GM12878 (cell line): ENCODE data around the gene TIA1. TPM values are rescaled to one million over a fixed set of nuclear protein-coding genes. Genes with fewer than 3 reads are reported as not detected.
A peak's percentile ranks its signal among the peaks of the same experiment; 100 is the strongest.

ENCODE experiments used
- ATAC-seq: fragments of 200-7000 bp; cut with Tn5 transposase; 3 replicates; pipeline ENCODE4 v1.9.1; 2020; ENCODE audit warnings: mild to moderate bottlenecking, moderate library complexity
- BruUV-seq: library from RNA; stranded (reverse); fragments of 400-500 nt; replicated peaks from 2 replicates; lab custom pipeline; 2021; lab: Mats Ljungman, UMichigan
- CTCF ChIA-PET: fragments of 300-600 bp; sonication (Branson Sonifier 250); formaldehyde crosslinking; extraction: SDS; loops from one replicate; lab custom pipeline; 2021; ENCODE audit warnings: inconsistent platforms; lab: Yijun Ruan, JAX
- POLR2A ChIA-PET: fragments of 350-600 bp; formaldehyde crosslinking; extraction: SDS; loops from one replicate; lab custom pipeline; 2021; ENCODE audit warnings: inconsistent platforms; lab: Charles Lee
- RAD21 ChIA-PET: fragments of 300-600 bp; sonication (Branson Sonifier 250); formaldehyde crosslinking; loops from one replicate; lab custom pipeline; 2023; ENCODE audit warnings: antibody characterized with exemption; ENCODE audit not compliant: unreplicated experiment; lab: Charles Lee
- SMC1A ChIA-PET: fragments of 300-600 bp; sonication (Branson Sonifier 250); formaldehyde crosslinking; loops from one replicate; lab custom pipeline; 2023; ENCODE audit not compliant: unreplicated experiment, uncharacterized antibody; lab: Charles Lee
- DNase-seq: peaks from one replicate; pipeline ENCODE4 v3.0.0-alpha.2; 2011; ENCODE audit warnings: low read depth, low spot score
- FAIRE-seq: peaks from 3 replicates; lab custom pipeline; 2011; peaks lifted over from hg19 to GRCh38; lab: Jason Lieb, UNC
- H2AFZ ChIP-seq: 2 replicates; pipeline ENCODE4 v1.6.0; 2011; ENCODE audit warnings: low read depth, low read length, control low read depth; ENCODE audit not compliant: control insufficient read depth
- H3K27ac ChIP-seq: 2 replicates; pipeline ENCODE4 v1.5.1; 2011; ENCODE audit warnings: control low read depth; ENCODE audit not compliant: control insufficient read depth, insufficient read depth
- H3K27me3 ChIP-seq, 2 experiments: replicated peaks in 1 of 2; 2 replicates each; pipeline versions ENCODE4 v1.6.0 to v1.6.1; 2011; ENCODE audit warnings: low read length in 1 of 2; ENCODE audit not compliant: control insufficient read depth in 2 of 2, insufficient read depth in 2 of 2
- H3K36me3 ChIP-seq, 2 experiments: 2 replicates each; pipeline ENCODE4 v1.5.1; 2011; ENCODE audit warnings: low read length in 1 of 2; ENCODE audit not compliant: control insufficient read depth in 2 of 2, insufficient read depth in 2 of 2
- H3K4me1 ChIP-seq: 2 replicates; pipeline ENCODE4 v1.6.1; 2011; ENCODE audit warnings: mild to moderate bottlenecking, low read length, moderate library complexity, mixed read lengths; ENCODE audit not compliant: control insufficient read depth, insufficient read depth
- H3K4me2 ChIP-seq: 2 replicates; pipeline ENCODE4 v1.6.0; 2011; ENCODE audit warnings: control low read depth; ENCODE audit not compliant: control insufficient read depth, insufficient read depth
- H3K4me3 ChIP-seq: fragments of 200-600 bp; sonication (generic); 2 replicates; pipeline ENCODE4 v1.5.1; 2016
- H3K79me2 ChIP-seq: 2 replicates; pipeline ENCODE4 v1.6.0; 2011; ENCODE audit warnings: low read length; ENCODE audit not compliant: control insufficient read depth, insufficient read depth
- H3K9ac ChIP-seq: 2 replicates; pipeline ENCODE4 v1.8.0; 2011; ENCODE audit warnings: low read length, control low read depth, mixed read lengths; ENCODE audit not compliant: control insufficient read depth, insufficient read depth
- H3K9me3 ChIP-seq: replicated peaks from 3 replicates; pipeline ENCODE4 v1.5.1; 2011; ENCODE audit warnings: mild to moderate bottlenecking, low read length; ENCODE audit not compliant: control insufficient read depth, insufficient read depth
- H4K20me1 ChIP-seq: 2 replicates; pipeline ENCODE4 v1.6.0; 2011; ENCODE audit not compliant: control insufficient read depth, insufficient read depth
- CHD4 ChIP-seq: fragments of 200-600 bp; sonication (generic); IDR thresholded peaks from 2 replicates; pipeline ENCODE4 v1.6.1; 2016; ENCODE audit warnings: mild to moderate bottlenecking
- FOXK2 ChIP-seq: fragments of 450-650 bp; IDR thresholded peaks from 2 replicates; pipeline ENCODE4 v1.6.1; 2017; ENCODE audit warnings: mild to moderate bottlenecking, moderate library complexity
- JUND ChIP-seq: IDR thresholded peaks from 2 replicates; pipeline ENCODE4 v1.6.1; 2012; ENCODE audit warnings: low read depth, mild to moderate bottlenecking, low read length, improper control_type of control experiment, moderate library complexity
- MTA2 ChIP-seq: fragments of 450-650 bp; IDR thresholded peaks from 2 replicates; pipeline ENCODE4 v1.6.1; 2016; ENCODE audit warnings: low read depth, mild to moderate bottlenecking, moderate library complexity
- MXI1 ChIP-seq: fragments of 150-350 bp; IDR thresholded peaks from 2 replicates; pipeline ENCODE4 v1.6.1; 2011; ENCODE audit warnings: low read depth, mild to moderate bottlenecking, inconsistent platforms, low read length, improper control_type of control experiment
- POLR2A ChIP-seq: IDR thresholded peaks from 2 replicates; pipeline ENCODE4 v1.6.1; 2011; ENCODE audit warnings: low read depth, mild to moderate bottlenecking, low read length
- POU2F2 ChIP-seq: IDR thresholded peaks from 3 replicates; pipeline ENCODE4 v1.6.1; 2011; ENCODE audit warnings: low read depth, mild to moderate bottlenecking, low read length, borderline replicate concordance
- RAD51 ChIP-seq: fragments of 450-650 bp; IDR thresholded peaks from 2 replicates; pipeline ENCODE4 v1.6.1; 2016; ENCODE audit warnings: moderate library complexity, mild to moderate bottlenecking, inconsistent platforms
- TARDBP ChIP-seq: IDR thresholded peaks from 2 replicates; pipeline ENCODE4 v1.6.1; 2016; ENCODE audit warnings: borderline replicate concordance
- WGBS: methylation state at CpG from one replicate; pipeline ENCODE4 v1.1.6; 2016; ENCODE audit warnings: low lambda C conversion rate; ENCODE audit not compliant: insufficient replicate concordance, insufficient coverage; ENCODE audit errors: missing lambda C conversion rate; 5-methylcytosine and 5-hydroxymethylcytosine counted together
- in situ Hi-C: fragments of 300-500 bp; cut with MboI; formaldehyde crosslinking; loops from 9 replicates; pipeline ENCODE4 v1.14.3; 2018; ENCODE audit warnings: mixed read lengths
- intact Hi-C: fragments of 100-400 bp; cut with micrococcal nuclease; formaldehyde crosslinking; loops from one replicate; pipeline ENCODE4 v1.14.2; 2022; ENCODE audit not compliant: unreplicated experiment
- polyA plus RNA-seq, 11 experiments: library from polyadenylated mRNA; depleted of rRNA in 4 of 11; unstranded in 6 of 11; stranded (reverse) in 5 of 11; fragments of >200 nt; fragmentation: Nextera tagmentation in 4 of 11; fragmentation: Illumina TruSeq in 1 of 11; extraction: Ambion mirVana in 4 of 11; extraction: Trizol in 1 of 11; gene quantifications; 1 replicate in 1 of 11; 2 replicates in 10 of 11; pipeline versions ENCODE4 v1.2.1 to v1.2.3, GENCODE V29; 2011 to 2016; ENCODE audit warnings: inconsistent platforms in 2 of 11, missing spikeins in 2 of 11, low read depth in 1 of 11
- total RNA-seq, 4 experiments: library from RNA; depleted of rRNA in 3 of 4; stranded (reverse); fragments of >200 nt in 3 of 4; fragmentation: Illumina TruSeq in 1 of 4; extraction: Trizol in 1 of 4; gene quantifications; 2 replicates each; pipeline versions ENCODE4 v1.2.1 to v1.2.3, GENCODE V29; 2013 to 2021
- TF ChIP-seq, protein P1 (sequence below): fragments of 450-650 bp; IDR thresholded peaks from 2 replicates; pipeline ENCODE4 v1.6.1; 2017; ENCODE audit warnings: borderline replicate concordance
- TF ChIP-seq, protein P2 (sequence below): fragments of 450-650 bp; IDR thresholded peaks from 2 replicates; pipeline ENCODE4 v1.6.1; 2014; ENCODE audit warnings: mild to moderate bottlenecking
- TF ChIP-seq, protein P3 (sequence below): fragments of 450-650 bp; formaldehyde crosslinking; IDR thresholded peaks from 2 replicates; pipeline ENCODE4 v1.4.0; 2022; ENCODE audit warnings: mild to moderate bottlenecking, moderate library complexity
- TF ChIP-seq, protein P4 (sequence below): fragments of 450-650 bp; formaldehyde crosslinking; IDR thresholded peaks from 2 replicates; pipeline ENCODE4 v1.4.0; 2020; ENCODE audit warnings: mild to moderate bottlenecking, moderate library complexity

The TIA1 gene
- total and polyA plus RNA-seq, 10 of the 15 experiments (the other 5 are each of a cell fraction or from before 2014, with no cell fraction given), result 21.5 to 155 (median 67.0) TPM

DNA sequence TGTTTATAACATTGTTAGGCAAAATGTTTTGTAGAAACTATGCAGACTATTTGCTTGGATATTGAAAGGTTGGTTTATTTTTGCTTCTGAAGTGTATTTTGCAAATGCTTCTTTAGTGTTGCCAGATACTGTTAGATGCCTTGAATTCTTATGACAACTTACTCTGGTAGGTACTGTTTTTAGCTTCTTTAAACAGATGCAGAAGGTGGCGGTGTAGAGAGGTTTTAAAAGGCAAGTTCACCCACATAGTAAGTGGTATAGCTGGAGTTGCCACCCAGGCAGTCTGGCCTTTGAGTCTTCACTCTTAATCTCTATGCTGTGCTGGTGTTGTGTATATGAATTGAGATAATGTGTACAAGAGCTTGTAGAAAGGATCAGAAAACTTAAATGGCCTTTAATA is 13.1 kb upstream of the TIA1 start:
- ChIA-PET SMC1A (interaction anchor here (1.0 to 2.8 kb wide), 4 partner anchors 9 to 43 kb away, joined by 3 to 10 read pairs (median 4); partner anchors contain the start of gene SNRPG), CTCF (interaction anchor here (0.5 to 1.1 kb wide), 6 partner anchors 12 to 356 kb away, joined by 3 to 4 read pairs (median 3); partner anchors contain the start of gene FAM136A), RAD21 (no interaction called here), POLR2A (interaction anchor here (0.5 to 1.7 kb wide), 2 partner anchors 32 to 191 kb away, joined by 3 to 5 read pairs; partner anchors contain the start of gene SNRPG)
- FAIRE-seq (no peak), ATAC-seq (no peak), DNase-seq (no peak)
- no peak overlapping the region for H3K27ac ChIP-seq
- no peak overlapping the region for H3K9ac ChIP-seq
- WGBS, result 46% methylated on average over 1 of the region's 1 CpG
- intact Hi-C loops (no loop called here), in situ Hi-C loops (no loop called here)
- H4K20me1 ChIP-seq, result no peaks in the 10 kb centered on the region
- BruUV-seq, result TSS peak; percentile 37
- no peak overlapping the region for H3K4me3 ChIP-seq
- H2AFZ ChIP-seq, result no peak overlapping the region
- H3K4me1 ChIP-seq, result no peaks in the 10 kb centered on the region; the same call in 1 of the 2 replicates
- H3K9me3 ChIP-seq, result no peaks in the 10 kb centered on the region
- no peaks in the 10 kb centered on the region for H3K27me3 ChIP-seq
- no peaks in the 10 kb centered on the region for H3K79me2 ChIP-seq
- no peaks in the 10 kb centered on the region for H3K36me3 ChIP-seq
- H3K4me2 ChIP-seq, result no peak overlapping the region
- TF ChIP-seq MTA2 (no peak), FOXK2 (no peak), POLR2A (no peak), JUND (no peak), CHD4 (no peak), POU2F2 (no peak), RAD51 (no peak), TARDBP (no peak), MXI1 (no peak)
- TF ChIP-seq, protein P1, sequence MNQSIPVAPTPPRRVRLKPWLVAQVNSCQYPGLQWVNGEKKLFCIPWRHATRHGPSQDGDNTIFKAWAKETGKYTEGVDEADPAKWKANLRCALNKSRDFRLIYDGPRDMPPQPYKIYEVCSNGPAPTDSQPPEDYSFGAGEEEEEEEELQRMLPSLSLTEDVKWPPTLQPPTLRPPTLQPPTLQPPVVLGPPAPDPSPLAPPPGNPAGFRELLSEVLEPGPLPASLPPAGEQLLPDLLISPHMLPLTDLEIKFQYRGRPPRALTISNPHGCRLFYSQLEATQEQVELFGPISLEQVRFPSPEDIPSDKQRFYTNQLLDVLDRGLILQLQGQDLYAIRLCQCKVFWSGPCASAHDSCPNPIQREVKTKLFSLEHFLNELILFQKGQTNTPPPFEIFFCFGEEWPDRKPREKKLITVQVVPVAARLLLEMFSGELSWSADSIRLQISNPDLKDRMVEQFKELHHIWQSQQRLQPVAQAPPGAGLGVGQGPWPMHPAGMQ, result no peak
- TF ChIP-seq, protein P2, sequence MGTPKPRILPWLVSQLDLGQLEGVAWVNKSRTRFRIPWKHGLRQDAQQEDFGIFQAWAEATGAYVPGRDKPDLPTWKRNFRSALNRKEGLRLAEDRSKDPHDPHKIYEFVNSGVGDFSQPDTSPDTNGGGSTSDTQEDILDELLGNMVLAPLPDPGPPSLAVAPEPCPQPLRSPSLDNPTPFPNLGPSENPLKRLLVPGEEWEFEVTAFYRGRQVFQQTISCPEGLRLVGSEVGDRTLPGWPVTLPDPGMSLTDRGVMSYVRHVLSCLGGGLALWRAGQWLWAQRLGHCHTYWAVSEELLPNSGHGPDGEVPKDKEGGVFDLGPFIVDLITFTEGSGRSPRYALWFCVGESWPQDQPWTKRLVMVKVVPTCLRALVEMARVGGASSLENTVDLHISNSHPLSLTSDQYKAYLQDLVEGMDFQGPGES, result no peak
- TF ChIP-seq, protein P3, sequence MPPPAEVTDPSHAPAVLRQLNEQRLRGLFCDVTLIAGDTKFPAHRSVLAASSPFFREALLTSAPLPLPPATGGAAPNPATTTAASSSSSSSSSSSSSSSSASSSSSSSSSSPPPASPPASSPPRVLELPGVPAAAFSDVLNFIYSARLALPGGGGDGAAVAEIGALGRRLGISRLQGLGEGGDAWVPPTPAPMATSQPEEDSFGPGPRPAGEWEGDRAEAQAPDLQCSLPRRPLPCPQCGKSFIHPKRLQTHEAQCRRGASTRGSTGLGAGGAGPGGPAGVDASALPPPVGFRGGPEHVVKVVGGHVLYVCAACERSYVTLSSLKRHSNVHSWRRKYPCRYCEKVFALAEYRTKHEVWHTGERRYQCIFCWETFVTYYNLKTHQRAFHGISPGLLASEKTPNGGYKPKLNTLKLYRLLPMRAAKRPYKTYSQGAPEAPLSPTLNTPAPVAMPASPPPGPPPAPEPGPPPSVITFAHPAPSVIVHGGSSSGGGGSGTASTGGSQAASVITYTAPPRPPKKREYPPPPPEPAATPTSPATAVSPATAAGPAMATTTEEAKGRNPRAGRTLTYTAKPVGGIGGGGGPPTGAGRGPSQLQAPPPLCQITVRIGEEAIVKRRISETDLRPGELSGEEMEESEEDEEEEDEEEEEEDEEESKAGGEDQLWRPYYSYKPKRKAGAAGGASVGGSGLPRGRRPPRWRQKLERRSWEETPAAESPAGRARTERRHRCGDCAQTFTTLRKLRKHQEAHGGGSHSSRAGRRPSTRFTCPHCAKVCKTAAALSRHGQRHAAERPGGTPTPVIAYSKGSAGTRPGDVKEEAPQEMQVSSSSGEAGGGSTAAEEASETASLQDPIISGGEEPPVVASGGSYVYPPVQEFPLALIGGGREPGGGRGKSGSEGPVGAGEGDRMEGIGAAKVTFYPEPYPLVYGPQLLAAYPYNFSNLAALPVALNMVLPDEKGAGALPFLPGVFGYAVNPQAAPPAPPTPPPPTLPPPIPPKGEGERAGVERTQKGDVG, result no peak
- TF ChIP-seq, protein P4, sequence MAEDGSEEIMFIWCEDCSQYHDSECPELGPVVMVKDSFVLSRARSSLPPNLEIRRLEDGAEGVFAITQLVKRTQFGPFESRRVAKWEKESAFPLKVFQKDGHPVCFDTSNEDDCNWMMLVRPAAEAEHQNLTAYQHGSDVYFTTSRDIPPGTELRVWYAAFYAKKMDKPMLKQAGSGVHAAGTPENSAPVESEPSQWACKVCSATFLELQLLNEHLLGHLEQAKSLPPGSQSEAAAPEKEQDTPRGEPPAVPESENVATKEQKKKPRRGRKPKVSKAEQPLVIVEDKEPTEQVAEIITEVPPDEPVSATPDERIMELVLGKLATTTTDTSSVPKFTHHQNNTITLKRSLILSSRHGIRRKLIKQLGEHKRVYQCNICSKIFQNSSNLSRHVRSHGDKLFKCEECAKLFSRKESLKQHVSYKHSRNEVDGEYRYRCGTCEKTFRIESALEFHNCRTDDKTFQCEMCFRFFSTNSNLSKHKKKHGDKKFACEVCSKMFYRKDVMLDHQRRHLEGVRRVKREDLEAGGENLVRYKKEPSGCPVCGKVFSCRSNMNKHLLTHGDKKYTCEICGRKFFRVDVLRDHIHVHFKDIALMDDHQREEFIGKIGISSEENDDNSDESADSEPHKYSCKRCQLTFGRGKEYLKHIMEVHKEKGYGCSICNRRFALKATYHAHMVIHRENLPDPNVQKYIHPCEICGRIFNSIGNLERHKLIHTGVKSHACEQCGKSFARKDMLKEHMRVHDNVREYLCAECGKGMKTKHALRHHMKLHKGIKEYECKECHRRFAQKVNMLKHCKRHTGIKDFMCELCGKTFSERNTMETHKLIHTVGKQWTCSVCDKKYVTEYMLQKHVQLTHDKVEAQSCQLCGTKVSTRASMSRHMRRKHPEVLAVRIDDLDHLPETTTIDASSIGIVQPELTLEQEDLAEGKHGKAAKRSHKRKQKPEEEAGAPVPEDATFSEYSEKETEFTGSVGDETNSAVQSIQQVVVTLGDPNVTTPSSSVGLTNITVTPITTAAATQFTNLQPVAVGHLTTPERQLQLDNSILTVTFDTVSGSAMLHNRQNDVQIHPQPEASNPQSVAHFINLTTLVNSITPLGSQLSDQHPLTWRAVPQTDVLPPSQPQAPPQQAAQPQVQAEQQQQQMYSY (CRISPR knock-in tag), result no peak
